Stimulated activated memory B cell treated with anti-CD40 and anti-IgM and Interleukin-4, amounts not matched to agents 10 μg/mL and 1 μg/mL and 100 μg/mL, for 72 hours (primary cell): ENCODE measurements around the gene ARID1B.

Experiments
- ATAC-seq: fragments of 150-1000 bp; cut with Tn5 transposase; 2 replicates; pipeline ENCODE4 v1.10.0; 2021
- H3K27ac Mint-ChIP-seq: one replicate; pipeline ENCODE4 v1.8.0; 2022; ENCODE audit warnings: mild to moderate bottlenecking, mixed read lengths
- H3K27me3 Mint-ChIP-seq: one replicate; pipeline ENCODE4 v1.8.0; 2022; ENCODE audit warnings: mixed read lengths
- H3K36me3 Mint-ChIP-seq: one replicate; pipeline ENCODE4 v1.8.0; 2022; ENCODE audit warnings: mixed read lengths
- H3K4me1 Mint-ChIP-seq: one replicate; pipeline ENCODE4 v1.8.0; 2022; ENCODE audit warnings: mixed read lengths
- H3K4me3 Mint-ChIP-seq: one replicate; pipeline ENCODE4 v1.8.0; 2022; ENCODE audit warnings: mild to moderate bottlenecking, moderate library complexity, mixed read lengths
- H3K9me3 Mint-ChIP-seq: one replicate; pipeline ENCODE4 v1.8.0; 2022; ENCODE audit warnings: mixed read lengths

ARID1B gene

GRCh38 chr6:156844089-156844488 is 66.9 kb downstream of the ARID1B start:
- H3K4me1 Mint-ChIP-seq = peaks cover 91% of the 10 kb centered on the region
- no peak for ATAC-seq
- no peaks in the 10 kb centered on the region for H3K9me3 Mint-ChIP-seq
- H3K36me3 Mint-ChIP-seq = peaks cover 29% of the 10 kb centered on the region
- H3K27ac Mint-ChIP-seq = peak overlapping the region; percentile 55
- H3K27me3 Mint-ChIP-seq = no peaks in the 10 kb centered on the region
- H3K4me3 Mint-ChIP-seq = no peak overlapping the region

GRCh38 chr6:156845454-156846155 is 68.4 kb downstream of the ARID1B start:
- Mint-ChIP-seq H3K27ac (peak overlapping the region; percentile 70), H3K9me3 (no peaks in the 10 kb centered on the region), H3K4me1 (peaks cover 91% of the 10 kb centered on the region), H3K36me3 (peaks cover 18% of the 10 kb centered on the region), H3K27me3 (no peaks in the 10 kb centered on the region), H3K4me3 (peak overlapping the region; percentile 11)
- no peak for ATAC-seq

GRCh38 chr6:156846845-156847599 is 69.8 kb downstream of the ARID1B start:
- Mint-ChIP-seq H3K4me1 (peaks cover 96% of the 10 kb centered on the region), H3K27me3 (no peaks in the 10 kb centered on the region), H3K27ac (peak overlapping the region; percentile 70)

GRCh38 chr6:156848123-156848522 is 70.9 kb downstream of the ARID1B start:
- ATAC-seq = no peak
- peaks cover 96% of the 10 kb centered on the region for H3K4me1 Mint-ChIP-seq
- H3K27me3 Mint-ChIP-seq = no peaks in the 10 kb centered on the region
- no peaks in the 10 kb centered on the region for H3K9me3 Mint-ChIP-seq
- H3K36me3 Mint-ChIP-seq = peaks cover 17% of the 10 kb centered on the region
- peak overlapping the region; percentile 70 for H3K27ac Mint-ChIP-seq
- no peak overlapping the region for H3K4me3 Mint-ChIP-seq

More at GRCh38 chr6:156846845-156847599, 69.8 kb downstream of the ARID1B start:
- Mint-ChIP-seq H3K4me3 (no peak overlapping the region), H3K36me3 (peaks cover 18% of the 10 kb centered on the region), H3K9me3 (no peaks in the 10 kb centered on the region)
- no peak for ATAC-seq

GRCh38 chr6:156848533-156848932 is 71.4 kb downstream of the ARID1B start:
- no peaks in the 10 kb centered on the region for H3K9me3 Mint-ChIP-seq
- peaks cover 96% of the 10 kb centered on the region for H3K4me1 Mint-ChIP-seq
- H3K27me3 Mint-ChIP-seq = no peaks in the 10 kb centered on the region
- no peak overlapping the region for H3K4me3 Mint-ChIP-seq
- H3K27ac Mint-ChIP-seq = peak overlapping the region; percentile 70
- H3K36me3 Mint-ChIP-seq = peaks cover 13% of the 10 kb centered on the region
- ATAC-seq = no peak

GRCh38 chr6:156849806-156850205 is 72.6 kb downstream of the ARID1B start:
- no peak for ATAC-seq
- H3K27me3 Mint-ChIP-seq = no peaks in the 10 kb centered on the region
- no peaks in the 10 kb centered on the region for H3K9me3 Mint-ChIP-seq
- peaks cover 97% of the 10 kb centered on the region for H3K4me1 Mint-ChIP-seq
- H3K4me3 Mint-ChIP-seq = no peak overlapping the region
- H3K27ac Mint-ChIP-seq = peak overlapping the region; percentile 7
- H3K36me3 Mint-ChIP-seq = peaks cover 7% of the 10 kb centered on the region

- no peaks in the 10 kb centered on the region for H3K27me3 Mint-ChIP-seq
- no peak for ATAC-seq
- no peak overlapping the region for H3K4me3 Mint-ChIP-seq
Observed at GRCh38 chr6:156850353-156850752, 73.2 kb downstream of the ARID1B start.

GRCh38 chr6:156851454-156851921 is 74.3 kb downstream of the ARID1B start:
- peaks cover 97% of the 10 kb centered on the region for H3K4me1 Mint-ChIP-seq
- H3K9me3 Mint-ChIP-seq = no peaks in the 10 kb centered on the region
- H3K27ac Mint-ChIP-seq = peak overlapping the region; percentile 17
- peaks cover 7% of the 10 kb centered on the region for H3K36me3 Mint-ChIP-seq
- no peaks in the 10 kb centered on the region for H3K27me3 Mint-ChIP-seq
- no peak overlapping the region for H3K4me3 Mint-ChIP-seq
- ATAC-seq = no peak

More at GRCh38 chr6:156850353-156850752, 73.2 kb downstream of the ARID1B start:
- H3K27ac Mint-ChIP-seq = peak overlapping the region; percentile 17
- peaks cover 95% of the 10 kb centered on the region for H3K4me1 Mint-ChIP-seq
- H3K36me3 Mint-ChIP-seq = peaks cover 7% of the 10 kb centered on the region
- H3K9me3 Mint-ChIP-seq = no peaks in the 10 kb centered on the region

- Mint-ChIP-seq H3K4me3 (no peak overlapping the region), H3K27me3 (no peaks in the 10 kb centered on the region), H3K4me1 (peaks cover 97% of the 10 kb centered on the region), H3K9me3 (no peaks in the 10 kb centered on the region), H3K27ac (peak overlapping the region; percentile 62), H3K36me3 (no peaks in the 10 kb centered on the region)
- ATAC-seq = peak; percentile 65
Observed at GRCh38 chr6:156852147-156852857, 75.1 kb downstream of the ARID1B start.

GRCh38 chr6:156852858-156853216 is 75.7 kb downstream of the ARID1B start:
- peaks cover 97% of the 10 kb centered on the region for H3K4me1 Mint-ChIP-seq
- ATAC-seq = no peak

GRCh38 chr6:156853733-156854132 is 76.6 kb downstream of the ARID1B start:
- Mint-ChIP-seq H3K4me1 (peaks cover 95% of the 10 kb centered on the region), H3K27ac (no peak overlapping the region)
- no peak for ATAC-seq

More at GRCh38 chr6:156852858-156853216, 75.7 kb downstream of the ARID1B start:
- Mint-ChIP-seq H3K4me3 (no peak overlapping the region), H3K27ac (peak overlapping the region; percentile 62), H3K27me3 (no peaks in the 10 kb centered on the region), H3K36me3 (peaks cover 2% of the 10 kb centered on the region), H3K9me3 (no peaks in the 10 kb centered on the region)

GRCh38 chr6:156854466-156855161 is 77.4 kb downstream of the ARID1B start:
- Mint-ChIP-seq H3K4me1 (peaks cover 89% of the 10 kb centered on the region), H3K27ac (peak overlapping the region; percentile 46), H3K27me3 (no peaks in the 10 kb centered on the region), H3K36me3 (peaks cover 6% of the 10 kb centered on the region), H3K4me3 (no peak overlapping the region), H3K9me3 (no peaks in the 10 kb centered on the region)
- no peak for ATAC-seq

More at GRCh38 chr6:156853733-156854132, 76.6 kb downstream of the ARID1B start:
- H3K27me3 Mint-ChIP-seq = no peaks in the 10 kb centered on the region
- peaks cover 6% of the 10 kb centered on the region for H3K36me3 Mint-ChIP-seq
- no peaks in the 10 kb centered on the region for H3K9me3 Mint-ChIP-seq
- H3K4me3 Mint-ChIP-seq = no peak overlapping the region

- no peaks in the 10 kb centered on the region for H3K9me3 Mint-ChIP-seq
- peaks cover 82% of the 10 kb centered on the region for H3K4me1 Mint-ChIP-seq
Observed at GRCh38 chr6:156857573-156857972, 80.4 kb downstream of the ARID1B start.

GRCh38 chr6:156859686-156860085 is 82.5 kb downstream of the ARID1B start:
- H3K36me3 Mint-ChIP-seq = peaks cover 16% of the 10 kb centered on the region
- no peaks in the 10 kb centered on the region for H3K9me3 Mint-ChIP-seq
- no peaks in the 10 kb centered on the region for H3K27me3 Mint-ChIP-seq
- peaks cover 77% of the 10 kb centered on the region for H3K4me1 Mint-ChIP-seq
- no peak overlapping the region for H3K4me3 Mint-ChIP-seq
- no peak overlapping the region for H3K27ac Mint-ChIP-seq
- ATAC-seq = no peak

More at GRCh38 chr6:156857573-156857972, 80.4 kb downstream of the ARID1B start:
- Mint-ChIP-seq H3K27me3 (no peaks in the 10 kb centered on the region), H3K36me3 (peaks cover 16% of the 10 kb centered on the region), H3K27ac (peak overlapping the region; percentile 7), H3K4me3 (no peak overlapping the region)
- peak; percentile 64 for ATAC-seq
